ENCODE results near the gene NCR1.

DNA sequence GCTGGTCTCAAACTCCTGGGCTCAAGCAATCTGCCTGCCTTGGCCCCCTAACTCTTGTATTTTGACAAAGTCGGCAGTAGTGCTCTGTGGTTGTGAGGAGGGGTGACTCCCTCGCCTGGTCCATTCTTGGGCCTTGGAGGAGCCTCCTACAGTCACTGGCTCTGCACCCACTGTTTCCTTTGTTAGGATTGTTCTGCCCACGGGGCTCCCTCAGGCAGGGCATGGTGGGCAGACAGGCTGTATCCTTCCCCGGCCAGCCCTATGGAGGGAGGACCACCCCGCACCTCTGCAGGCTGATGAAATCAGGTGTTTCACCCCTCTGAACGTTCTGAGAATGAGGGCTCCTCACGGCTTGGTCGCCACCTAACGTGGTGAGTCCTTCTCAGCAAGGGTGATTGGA, 22.7 kb upstream of the NCR1 start:
- TF ChIP-seq POLR2A (IDR thresholded peaks at IDR 0.05): no peak
- TF ChIP-seq, protein P1, sequence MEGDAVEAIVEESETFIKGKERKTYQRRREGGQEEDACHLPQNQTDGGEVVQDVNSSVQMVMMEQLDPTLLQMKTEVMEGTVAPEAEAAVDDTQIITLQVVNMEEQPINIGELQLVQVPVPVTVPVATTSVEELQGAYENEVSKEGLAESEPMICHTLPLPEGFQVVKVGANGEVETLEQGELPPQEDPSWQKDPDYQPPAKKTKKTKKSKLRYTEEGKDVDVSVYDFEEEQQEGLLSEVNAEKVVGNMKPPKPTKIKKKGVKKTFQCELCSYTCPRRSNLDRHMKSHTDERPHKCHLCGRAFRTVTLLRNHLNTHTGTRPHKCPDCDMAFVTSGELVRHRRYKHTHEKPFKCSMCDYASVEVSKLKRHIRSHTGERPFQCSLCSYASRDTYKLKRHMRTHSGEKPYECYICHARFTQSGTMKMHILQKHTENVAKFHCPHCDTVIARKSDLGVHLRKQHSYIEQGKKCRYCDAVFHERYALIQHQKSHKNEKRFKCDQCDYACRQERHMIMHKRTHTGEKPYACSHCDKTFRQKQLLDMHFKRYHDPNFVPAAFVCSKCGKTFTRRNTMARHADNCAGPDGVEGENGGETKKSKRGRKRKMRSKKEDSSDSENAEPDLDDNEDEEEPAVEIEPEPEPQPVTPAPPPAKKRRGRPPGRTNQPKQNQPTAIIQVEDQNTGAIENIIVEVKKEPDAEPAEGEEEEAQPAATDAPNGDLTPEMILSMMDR (IDR thresholded peaks at IDR 0.05): no peak
- TF ChIP-seq EP300 (IDR thresholded peaks at IDR 0.05): no peak

Data from sigmoid colon (tissue), 4 donors.